Measurements from ENCODE around the gene ARID1B. TPM values are rescaled to one million over a fixed set of nuclear protein-coding genes. Genes with fewer than 3 reads are reported as not detected.

Gene ARID1B
- total and polyA plus RNA-seq, 9 of the 15 experiments (the other 6 are each of a cell fraction or from before 2014, with no cell fraction given): 12.5 to 50.5 (median 25.8) TPM

GRCh38 chr6:157184202-157185015, 407.2 kb downstream of the ARID1B start (continued):
- no peak for TF ChIP-seq TCFL5 (CRISPR knock-in tag; conservative IDR thresholded peaks at IDR 0.05)
- no peak for TF ChIP-seq ZHX1 (conservative IDR thresholded peaks at IDR 0.05; ENCODE audit: low read length)
- TF ChIP-seq ZBTB33 (CRISPR knock-in tag; IDR thresholded peaks at IDR 0.05): peak; percentile 73
- peak; percentile 44; the same call in 1 of the 2 replicates for TF ChIP-seq JUND (IDR thresholded peaks at IDR 0.05; ENCODE audit: borderline replicate concordance, low read depth, low read length)
- no peak; the same call in 2 of the 3 replicates for TF ChIP-seq JUND (tag; IDR thresholded peaks at IDR 0.05; ENCODE audit: borderline replicate concordance, low read depth, low read length)
- peak; percentile 68; the same call in 1 of the 2 replicates for TF ChIP-seq ZNF263 (CRISPR knock-in tag; IDR thresholded peaks at IDR 0.05; ENCODE audit: borderline replicate concordance)
- peak; percentile 71 for TF ChIP-seq ETV5 (CRISPR knock-in tag; IDR thresholded peaks at IDR 0.05; ENCODE audit: low read depth)
- no peak for TF ChIP-seq ZNF124 (CRISPR knock-in tag; IDR thresholded peaks at IDR 0.05)
- TF ChIP-seq CXXC5 (CRISPR knock-in tag; IDR thresholded peaks at IDR 0.05): peak; percentile 49; the same call in 1 of the 2 replicates
- peak; percentile 60 for TF ChIP-seq GABPA (tag; conservative IDR thresholded peaks at IDR 0.05; ENCODE audit: low read depth)
- TF ChIP-seq ETV1 (tag; conservative IDR thresholded peaks at IDR 0.05; ENCODE audit: low read depth): peak; percentile 63
- TF ChIP-seq GABPB1 (CRISPR knock-in tag; IDR thresholded peaks at IDR 0.05): peak; percentile 81
- TF ChIP-seq E2F1 (CRISPR knock-in tag; IDR thresholded peaks at IDR 0.05): peak; percentile 52; the same call in 1 of the 2 replicates
- TF ChIP-seq POLR3A (IDR thresholded peaks at IDR 0.05; ENCODE audit: borderline replicate concordance, extremely low read depth, insufficient read depth, insufficient read length): no peak
- TF ChIP-seq NEUROD1 (IDR thresholded peaks at IDR 0.05; ENCODE audit: borderline replicate concordance, low read depth, low read length, partially characterized antibody): peak; percentile 43
- TF ChIP-seq RAD21 (CRISPR knock-in tag; conservative IDR thresholded peaks at IDR 0.05 in 1 of 2, IDR thresholded peaks at IDR 0.05 in 1 of 2): peak; percentile 90 to 94
- peak; percentile 96 for TF ChIP-seq SMC3 (conservative IDR thresholded peaks at IDR 0.05; ENCODE audit: insufficient read depth, low read depth, low read length)
- TF ChIP-seq, protein P1, sequence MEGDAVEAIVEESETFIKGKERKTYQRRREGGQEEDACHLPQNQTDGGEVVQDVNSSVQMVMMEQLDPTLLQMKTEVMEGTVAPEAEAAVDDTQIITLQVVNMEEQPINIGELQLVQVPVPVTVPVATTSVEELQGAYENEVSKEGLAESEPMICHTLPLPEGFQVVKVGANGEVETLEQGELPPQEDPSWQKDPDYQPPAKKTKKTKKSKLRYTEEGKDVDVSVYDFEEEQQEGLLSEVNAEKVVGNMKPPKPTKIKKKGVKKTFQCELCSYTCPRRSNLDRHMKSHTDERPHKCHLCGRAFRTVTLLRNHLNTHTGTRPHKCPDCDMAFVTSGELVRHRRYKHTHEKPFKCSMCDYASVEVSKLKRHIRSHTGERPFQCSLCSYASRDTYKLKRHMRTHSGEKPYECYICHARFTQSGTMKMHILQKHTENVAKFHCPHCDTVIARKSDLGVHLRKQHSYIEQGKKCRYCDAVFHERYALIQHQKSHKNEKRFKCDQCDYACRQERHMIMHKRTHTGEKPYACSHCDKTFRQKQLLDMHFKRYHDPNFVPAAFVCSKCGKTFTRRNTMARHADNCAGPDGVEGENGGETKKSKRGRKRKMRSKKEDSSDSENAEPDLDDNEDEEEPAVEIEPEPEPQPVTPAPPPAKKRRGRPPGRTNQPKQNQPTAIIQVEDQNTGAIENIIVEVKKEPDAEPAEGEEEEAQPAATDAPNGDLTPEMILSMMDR (IDR thresholded peaks at IDR 0.05 in 2 of 3, conservative IDR thresholded peaks at IDR 0.05 in 1 of 3; ENCODE audit: insufficient read depth in 2 of 3, low read depth in 1 of 3, low read length in 3 of 3): peak; percentile 96 to 97 (median 97)
